ENCODE measurements around the gene PFKFB2.

Gene PFKFB2

GRCh38 chr1:207102659-207103058 is 49.6 kb downstream of the PFKFB2 start:
- DNase-seq (ENCODE audit: low read depth): no peak
- in situ Hi-C loops (cut with HindIII; ENCODE audit: low sequenced_read_pairs): no loop called here
- no peak overlapping the region for H3K4me3 ChIP-seq (ENCODE audit: low read depth, low read length)
- no peak for TF ChIP-seq CTCF (IDR thresholded peaks at IDR 0.05; ENCODE audit: low read depth, low read length, missing control alignments)

- no peak for DNase-seq (ENCODE audit: low read depth)
- in situ Hi-C loops (cut with HindIII; ENCODE audit: low sequenced_read_pairs): no loop called here
- TF ChIP-seq CTCF (IDR thresholded peaks at IDR 0.05; ENCODE audit: low read depth, low read length, missing control alignments): no peak
- H3K4me3 ChIP-seq (ENCODE audit: low read depth, low read length): no peak within 1 kb of the TSS
Measured at GRCh38 chr1:207103892-207104373, 50.9 kb downstream of the PFKFB2 start, which contains the start of gene C4BPA. Gene C4BPA (plus strand): TSS chr1:207104233. CDS start chr1:207113026, 8,793 bp downstream.

DNA sequence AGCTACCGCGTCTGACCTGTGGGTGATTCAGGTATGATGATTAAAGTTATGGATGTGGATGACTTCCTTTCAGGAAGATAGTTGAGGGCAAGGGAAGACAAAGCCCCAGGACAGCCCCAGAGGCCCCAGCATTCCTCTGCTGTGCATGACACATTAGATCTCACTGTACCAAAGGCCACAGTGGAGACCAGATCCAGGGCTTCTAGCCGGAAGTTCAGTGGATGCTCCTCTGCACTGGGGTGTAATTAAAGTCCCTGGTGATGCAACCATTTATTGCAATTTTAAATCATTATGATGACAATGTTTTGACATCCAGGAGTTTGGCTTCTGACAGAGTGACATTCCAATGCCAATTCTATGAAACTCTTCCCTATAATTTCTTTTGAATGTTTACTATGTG is 55.9 kb downstream of the PFKFB2 start:
- in situ Hi-C loops (cut with HindIII; ENCODE audit: low sequenced_read_pairs): no loop called here
- no peak for DNase-seq (ENCODE audit: low read depth)
- no peak overlapping the region for H3K4me3 ChIP-seq (ENCODE audit: low read depth, low read length)
- TF ChIP-seq CTCF (IDR thresholded peaks at IDR 0.05; ENCODE audit: low read depth, low read length, missing control alignments): no peak

GRCh38 chr1:207112616-207113296 is 59.7 kb downstream of the PFKFB2 start:
- in situ Hi-C loops (cut with HindIII; ENCODE audit: low sequenced_read_pairs): no loop called here
- TF ChIP-seq CTCF (IDR thresholded peaks at IDR 0.05; ENCODE audit: low read depth, low read length, missing control alignments): no peak
- no peak for DNase-seq (ENCODE audit: low read depth)
- H3K4me3 ChIP-seq (ENCODE audit: low read depth, low read length): no peak overlapping the region

GRCh38 chr1:207115269-207115668 is 62.2 kb downstream of the PFKFB2 start:
- no peak overlapping the region for H3K4me3 ChIP-seq (ENCODE audit: low read depth, low read length)
- DNase-seq (ENCODE audit: low read depth): no peak
- TF ChIP-seq CTCF (IDR thresholded peaks at IDR 0.05; ENCODE audit: low read depth, low read length, missing control alignments): no peak
- in situ Hi-C loops (cut with HindIII; ENCODE audit: low sequenced_read_pairs): no loop called here

- no peak overlapping the region for H3K4me3 ChIP-seq (ENCODE audit: low read depth, low read length)
- in situ Hi-C loops (cut with HindIII; ENCODE audit: low sequenced_read_pairs): no loop called here
- DNase-seq (ENCODE audit: low read depth): no peak
- TF ChIP-seq CTCF (IDR thresholded peaks at IDR 0.05; ENCODE audit: low read depth, low read length, missing control alignments): no peak
Measured at GRCh38 chr1:207124389-207124788, 71.3 kb downstream of the PFKFB2 start.

All from astrocyte of the cerebellum (primary cell).